HG03103 (cell line): ENCODE measurements around the gene NHERF1.

Source experiments
- ATAC-seq: cut with Tn5 transposase; IDR thresholded peaks from one replicate; pipeline ENCODE4 v1.9.1; 2021; ENCODE audit warnings: low read depth; ENCODE audit not compliant: unreplicated experiment

The NHERF1 gene

GRCh38 chr17:74766413-74766812 is 18.0 kb downstream of the NHERF1 start:
- ATAC-seq: no peak

- no peak for ATAC-seq
Observed at GRCh38 chr17:74767111-74767516, 18.7 kb downstream of the NHERF1 start.

DNA sequence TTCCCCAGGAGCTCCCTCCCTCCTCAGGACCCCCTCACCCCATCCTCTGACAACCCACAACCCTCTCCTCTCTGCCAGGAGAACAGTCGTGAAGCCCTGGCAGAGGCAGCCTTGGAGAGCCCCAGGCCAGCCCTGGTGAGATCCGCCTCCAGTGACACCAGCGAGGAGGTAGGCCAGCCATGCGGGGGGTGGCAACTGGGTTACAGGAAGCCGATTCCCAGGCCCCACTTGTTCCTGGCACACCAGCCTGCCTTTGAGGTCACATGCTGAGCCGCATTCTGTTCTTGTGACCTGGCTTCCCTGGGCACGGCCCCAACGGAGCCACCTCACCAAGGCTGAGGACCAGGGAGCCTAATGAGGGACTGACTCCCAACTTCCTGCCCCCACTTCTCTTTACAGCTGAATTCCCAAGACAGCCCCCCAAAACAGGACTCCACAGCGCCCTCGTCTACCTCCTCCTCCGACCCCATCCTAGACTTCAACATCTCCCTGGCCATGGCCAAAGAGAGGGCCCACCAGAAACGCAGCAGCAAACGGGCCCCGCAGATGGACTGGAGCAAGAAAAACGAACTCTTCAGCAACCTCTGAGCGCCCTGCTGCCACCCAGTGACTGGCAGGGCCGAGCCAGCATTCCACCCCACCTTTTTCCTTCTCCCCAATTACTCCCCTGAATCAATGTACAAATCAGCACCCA is 19.8 kb downstream of the NHERF1 start:
- ATAC-seq: no peak

DNA sequence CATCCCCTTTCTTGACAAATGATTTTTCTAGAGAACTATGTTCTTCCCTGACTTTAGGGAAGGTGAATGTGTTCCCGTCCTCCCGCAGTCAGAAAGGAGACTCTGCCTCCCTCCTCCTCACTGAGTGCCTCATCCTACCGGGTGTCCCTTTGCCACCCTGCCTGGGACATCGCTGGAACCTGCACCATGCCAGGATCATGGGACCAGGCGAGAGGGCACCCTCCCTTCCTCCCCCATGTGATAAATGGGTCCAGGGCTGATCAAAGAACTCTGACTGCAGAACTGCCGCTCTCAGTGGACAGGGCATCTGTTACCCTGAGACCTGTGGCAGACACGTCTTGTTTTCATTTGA is 20.3 kb downstream of the NHERF1 start:
- ATAC-seq: no peak

- no peak for ATAC-seq
Observed at GRCh38 chr17:74769266-74769855, 20.9 kb downstream of the NHERF1 start.

DNA sequence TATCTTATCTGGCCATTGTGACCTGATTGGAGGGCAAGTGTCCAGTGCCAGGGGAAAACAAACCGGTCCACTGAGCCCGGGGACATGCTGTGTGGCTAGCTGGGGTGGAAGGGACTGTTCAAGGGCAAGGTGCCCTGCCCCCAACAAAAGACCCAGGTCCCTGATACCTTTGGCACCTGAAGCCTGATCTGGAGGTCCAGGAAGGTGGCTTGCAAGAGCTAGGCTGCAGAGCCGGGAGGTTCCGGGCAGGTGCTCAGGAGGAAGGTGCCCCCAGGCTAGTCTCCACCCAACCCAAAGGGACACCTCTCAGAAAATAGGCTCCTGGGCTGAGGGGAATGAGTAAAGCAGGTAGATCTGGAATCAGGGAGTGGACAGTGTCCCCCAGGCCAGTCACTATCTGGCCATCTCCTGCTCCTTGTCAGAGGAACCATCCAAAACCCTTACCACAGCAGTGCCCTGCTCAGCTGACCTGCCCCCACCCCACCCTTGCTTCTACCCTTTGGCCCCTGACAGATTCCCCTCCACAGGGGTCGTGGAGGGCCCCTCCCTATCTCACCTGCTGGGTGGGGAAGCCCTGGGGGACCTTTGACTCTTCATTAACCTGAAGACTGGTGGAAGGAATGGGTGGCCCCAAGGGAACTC is 21.5 kb downstream of the NHERF1 start:
- ATAC-seq: no peak

DNA sequence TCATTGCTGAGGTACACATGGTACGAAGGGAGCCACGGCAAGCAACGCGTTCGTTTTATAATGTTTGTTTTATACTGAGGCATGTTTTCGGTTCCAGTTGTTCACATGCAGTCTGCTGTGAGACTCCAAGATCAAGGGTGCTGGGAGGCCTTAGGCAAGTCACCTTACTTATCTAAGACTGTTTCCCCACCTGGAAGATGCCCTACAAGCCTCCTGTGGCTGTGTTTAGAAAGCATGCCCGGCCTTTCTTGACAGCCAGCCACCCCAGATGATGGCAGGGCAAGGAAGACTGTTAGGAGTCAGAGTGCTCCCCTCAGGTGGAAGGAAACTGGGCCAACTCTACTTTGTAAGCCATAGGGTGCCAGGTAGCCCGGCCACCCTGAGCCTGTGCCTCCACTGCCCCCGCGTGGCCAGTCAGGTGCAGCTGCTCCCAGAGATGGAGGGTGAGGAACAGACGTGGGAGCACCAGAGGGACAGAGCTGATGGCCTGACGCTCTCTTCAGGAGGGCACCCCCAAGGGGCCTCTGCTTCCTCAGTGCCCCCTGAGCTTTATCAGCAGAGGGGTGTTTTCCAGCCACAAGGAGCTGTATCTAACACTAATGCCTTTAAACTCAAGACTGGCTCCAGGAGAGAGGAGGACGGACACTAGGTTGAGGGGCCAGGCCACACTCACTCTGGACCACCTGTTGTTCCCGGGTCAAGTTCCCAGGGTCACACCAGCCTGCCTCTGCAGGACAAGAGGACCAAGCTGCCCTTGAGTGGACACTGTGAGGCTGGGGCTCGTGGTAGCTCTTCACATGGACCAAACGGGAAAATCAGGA is 22.3 kb downstream of the NHERF1 start:
- no peak for ATAC-seq

DNA sequence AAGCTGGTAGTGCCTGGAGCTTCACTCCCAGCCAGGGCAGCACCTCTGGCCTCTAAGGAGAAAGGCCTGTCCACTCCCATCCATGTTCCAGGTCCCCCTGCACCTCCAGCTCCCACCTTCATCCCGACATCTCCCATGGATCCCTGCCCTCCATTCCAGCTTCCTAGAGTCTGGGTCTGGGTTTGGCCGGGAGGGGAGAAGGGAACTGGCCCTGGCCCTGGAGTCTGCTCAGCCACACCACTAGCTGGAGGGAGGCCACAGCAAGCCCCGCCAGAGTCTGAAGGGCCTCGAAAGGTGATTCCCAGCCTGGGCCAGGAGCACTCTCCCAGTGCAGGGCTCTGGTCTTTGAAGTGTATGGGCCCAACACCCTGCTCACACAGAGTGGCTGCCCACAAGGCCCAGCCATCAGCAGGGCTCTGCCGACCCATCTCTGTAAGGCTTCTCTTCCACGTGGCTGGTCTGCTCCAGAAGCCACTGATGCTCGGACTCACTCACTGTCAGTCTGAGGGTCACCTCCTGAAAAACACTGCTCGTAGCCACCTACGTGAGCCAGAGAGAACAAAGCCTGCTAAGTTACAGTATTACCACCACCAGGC is 23.0 kb downstream of the NHERF1 start:
- no peak for ATAC-seq

- no peak for ATAC-seq
Observed at GRCh38 chr17:74772053-74772452, 23.6 kb downstream of the NHERF1 start.

- no peak for ATAC-seq
Observed at GRCh38 chr17:74773414-74773813, 25.0 kb downstream of the NHERF1 start.

DNA sequence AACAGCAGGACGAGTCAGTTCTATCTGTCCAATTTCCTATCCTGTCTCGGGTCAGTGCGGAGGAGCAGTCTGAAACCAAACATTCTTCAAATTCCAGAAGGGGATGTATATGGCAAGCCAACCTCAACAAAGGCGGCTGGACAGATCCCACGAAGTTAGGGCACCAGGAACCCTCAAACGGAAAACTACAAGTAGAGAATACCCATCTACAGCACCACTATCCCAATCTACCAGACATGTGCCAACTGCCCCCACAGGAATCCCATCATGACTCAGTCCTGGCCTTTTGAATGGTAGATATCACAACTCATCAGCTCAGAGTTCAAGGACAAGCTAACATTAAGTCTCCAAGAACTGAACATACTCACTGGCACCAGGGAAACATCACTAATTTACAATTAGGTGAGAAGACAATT is 25.5 kb downstream of the NHERF1 start:
- no peak for ATAC-seq

GRCh38 chr17:74775409-74776043 is 27.1 kb downstream of the NHERF1 start:
- no peak for ATAC-seq

DNA sequence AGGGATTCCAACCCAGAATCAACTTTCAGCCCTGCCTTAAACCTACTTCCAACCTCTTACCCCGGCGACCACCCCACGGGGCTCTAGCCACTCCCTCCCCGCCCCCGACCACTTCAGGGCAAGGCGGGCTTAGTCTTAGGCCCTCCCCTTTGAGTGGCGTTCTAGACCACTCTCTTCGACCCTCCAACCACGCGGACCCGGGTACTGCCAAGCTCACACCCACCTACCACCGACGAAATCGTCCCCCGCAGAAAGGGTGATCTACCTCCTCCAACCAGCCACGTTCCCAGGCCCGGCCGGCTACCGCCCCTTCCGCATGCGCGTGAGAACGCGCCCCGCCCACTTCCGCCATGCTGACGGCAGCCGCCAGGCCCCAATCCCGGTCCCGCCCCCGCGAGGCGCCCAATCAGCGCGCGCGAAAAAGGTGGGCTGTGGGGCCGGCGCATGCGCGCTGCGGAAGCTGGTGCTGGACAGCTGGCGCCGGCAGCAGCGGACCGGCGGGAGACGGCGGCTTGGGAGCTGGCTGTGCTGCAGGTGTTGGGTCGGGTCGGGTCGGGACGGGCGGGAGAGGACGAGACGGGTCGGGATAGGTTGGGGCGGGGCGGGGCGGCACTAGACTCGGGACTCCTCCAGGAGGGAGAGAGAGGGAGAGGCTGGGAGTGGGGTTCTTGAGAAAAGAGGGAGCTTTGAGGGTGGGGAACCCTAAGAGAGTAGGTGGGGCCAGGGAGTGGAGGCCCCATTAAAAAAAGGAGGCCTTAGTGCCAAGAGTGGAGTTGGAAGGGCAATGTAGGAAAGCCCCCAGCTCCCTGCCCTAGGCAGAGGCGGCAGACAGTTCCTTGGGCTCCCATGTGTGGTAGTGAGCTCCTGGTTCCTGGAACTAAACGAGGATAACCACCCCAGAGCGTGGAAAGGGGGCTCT is 27.9 kb downstream of the NHERF1 start, which contains the start of gene NAT9:
Gene NAT9 (minus strand): TSS at position 302 of the 919 bp plus-strand sequence. CDS start 647 bp downstream, outside the sequence.
- peak; percentile 78 for ATAC-seq

DNA sequence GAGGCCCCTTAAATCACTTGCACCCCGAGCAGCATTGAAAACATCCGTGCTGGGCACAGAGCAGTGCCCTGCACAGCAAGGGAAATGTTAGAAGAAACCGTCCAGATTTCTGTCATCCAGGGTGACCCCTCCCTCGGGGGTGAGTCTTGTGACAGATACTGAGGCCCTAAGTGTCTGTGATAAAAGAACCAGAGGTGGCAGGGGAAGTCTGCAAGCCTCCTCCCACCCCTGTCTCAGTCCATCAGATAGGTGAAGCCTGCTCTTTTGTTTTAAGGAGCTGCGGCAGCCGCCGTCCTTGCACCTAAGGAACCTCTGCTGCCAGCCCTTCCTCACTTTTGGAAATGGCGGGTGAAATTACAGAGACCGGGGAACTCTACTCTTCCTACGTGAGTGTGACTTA is 28.6 kb downstream of the NHERF1 start:
- no peak for ATAC-seq

DNA sequence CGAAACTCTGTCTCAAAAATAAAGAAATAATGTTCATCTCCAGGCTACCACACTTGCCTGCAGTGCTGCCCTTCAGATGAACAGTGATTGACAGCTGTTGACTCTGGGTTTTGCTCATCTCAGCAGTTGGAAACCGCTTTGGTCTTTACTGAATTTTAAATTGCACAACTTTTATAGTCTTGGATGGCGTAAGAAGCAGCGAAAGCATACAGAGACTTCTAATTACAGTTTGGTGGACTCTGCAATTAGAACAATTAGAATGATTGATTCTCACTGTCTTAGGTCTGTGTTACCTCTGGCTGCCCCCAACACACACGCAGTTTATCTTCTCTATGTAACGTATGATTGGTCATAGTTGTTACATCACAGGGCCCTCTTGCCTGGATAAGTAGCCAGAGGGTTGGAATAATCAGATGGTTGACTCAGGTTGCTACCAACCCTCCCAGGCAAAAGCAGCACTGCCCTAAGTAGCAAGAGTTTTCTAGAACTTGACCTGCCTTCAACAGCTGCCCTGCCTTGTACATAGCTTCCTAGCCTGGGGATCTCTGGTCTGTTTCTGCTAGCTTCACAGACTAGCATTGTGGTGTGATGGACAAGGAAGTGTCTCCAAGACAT is 29.6 kb downstream of the NHERF1 start:
- no peak for ATAC-seq

DNA sequence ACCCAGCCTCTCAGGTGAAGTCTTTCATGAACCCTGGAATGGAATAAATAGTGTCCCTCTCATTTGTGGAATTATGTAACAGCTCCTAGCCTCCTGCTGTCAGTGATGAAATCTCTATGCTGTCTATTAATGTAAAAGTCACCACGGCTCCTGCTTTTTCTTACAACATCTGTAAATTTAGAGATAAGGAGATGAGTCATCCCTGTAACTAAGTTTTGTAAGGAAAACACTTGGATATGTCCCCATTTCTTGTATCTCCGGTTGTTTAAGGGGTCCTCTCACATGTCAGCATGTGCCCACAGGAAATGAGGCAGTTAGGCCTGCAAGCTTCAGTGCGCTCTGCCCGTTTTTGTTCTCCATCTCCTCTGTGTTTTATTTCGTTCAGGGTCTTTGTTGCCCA is 30.5 kb downstream of the NHERF1 start:
- ATAC-seq: no peak

GRCh38 chr17:74779501-74779900 is 31.1 kb downstream of the NHERF1 start:
- ATAC-seq: no peak

DNA sequence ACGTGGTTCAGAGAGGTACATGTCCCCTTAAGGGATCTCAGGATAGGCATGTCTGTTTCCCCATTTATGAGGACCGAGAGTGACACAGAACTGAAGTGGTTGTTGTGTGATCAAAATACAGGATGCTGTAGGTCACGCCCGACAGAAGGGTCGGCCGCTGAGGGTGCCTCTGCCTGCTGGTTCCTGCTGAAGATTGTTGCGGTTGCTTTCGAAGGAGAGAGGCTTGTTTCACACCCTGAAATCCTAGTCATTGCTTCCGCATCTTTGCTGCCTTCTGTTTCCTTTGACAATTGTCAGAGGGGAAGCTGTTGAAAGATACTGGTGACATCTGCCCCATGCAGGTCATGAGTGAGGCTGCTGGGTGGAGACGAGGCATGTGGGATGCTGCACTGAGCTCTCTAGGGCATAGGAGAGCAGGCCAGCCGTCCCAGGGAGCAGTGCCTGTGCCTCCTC is 31.5 kb downstream of the NHERF1 start:
- ATAC-seq: no peak
